ENCODE measurements around the gene SBF2.

Gene SBF2

GRCh38 chr11:9808943-9809342 lies 485.1 kb downstream of the SBF2 start:
- DNase-seq (ENCODE audit: low spot score) = no peak

GRCh38 chr11:9806946-9807687 lies 486.9 kb downstream of the SBF2 start:
- no peak for DNase-seq (ENCODE audit: low spot score)

- DNase-seq (ENCODE audit: low spot score) = no peak
Observed at GRCh38 chr11:9804419-9804902, 489.6 kb downstream of the SBF2 start.

- DNase-seq (ENCODE audit: low spot score) = no peak
Observed at GRCh38 chr11:9803685-9804418, 490.2 kb downstream of the SBF2 start.

GRCh38 chr11:9802291-9802861 lies 491.6 kb downstream of the SBF2 start:
- no peak for DNase-seq (ENCODE audit: low spot score)

GRCh38 chr11:9799886-9800285 lies 494.1 kb downstream of the SBF2 start:
- DNase-seq (ENCODE audit: low spot score) = no peak

- no peak for DNase-seq (ENCODE audit: low spot score)
Observed at GRCh38 chr11:9797300-9797699, 496.7 kb downstream of the SBF2 start.

- no peak for DNase-seq (ENCODE audit: low spot score)
Observed at GRCh38 chr11:9796854-9797253, 497.2 kb downstream of the SBF2 start.

- no peak for DNase-seq (ENCODE audit: low spot score)
Observed at GRCh38 chr11:9796266-9796665, 497.8 kb downstream of the SBF2 start.

GRCh38 chr11:9790703-9791102 lies 503.3 kb downstream of the SBF2 start:
- DNase-seq (ENCODE audit: low spot score) = no peak

GRCh38 chr11:9789910-9790309 lies 504.1 kb downstream of the SBF2 start:
- DNase-seq (ENCODE audit: low spot score) = no peak

- no peak for DNase-seq (ENCODE audit: low spot score)
Observed at GRCh38 chr11:9787981-9788521, 506.0 kb downstream of the SBF2 start.

GRCh38 chr11:9787260-9787659 lies 506.8 kb downstream of the SBF2 start:
- DNase-seq (ENCODE audit: low spot score) = no peak

- no peak for DNase-seq (ENCODE audit: low spot score)
Observed at GRCh38 chr11:9784602-9785315, 509.3 kb downstream of the SBF2 start.

- DNase-seq (ENCODE audit: low spot score) = no peak
Observed at GRCh38 chr11:9783986-9784385, 510.0 kb downstream of the SBF2 start.

- DNase-seq (ENCODE audit: low spot score) = no peak
Observed at GRCh38 chr11:9780929-9781328, 513.1 kb downstream of the SBF2 start.

- DNase-seq (ENCODE audit: low spot score) = no peak
Observed at GRCh38 chr11:9777525-9777924, 516.5 kb downstream of the SBF2 start.

- DNase-seq (ENCODE audit: low spot score) = no peak
Observed at GRCh38 chr11:9777066-9777465, 517.0 kb downstream of the SBF2 start.

GRCh38 chr11:9776203-9776602 lies 517.8 kb downstream of the SBF2 start:
- DNase-seq (ENCODE audit: low spot score) = no peak

- no peak for DNase-seq (ENCODE audit: low spot score)
Observed at GRCh38 chr11:9775398-9775779, 518.6 kb downstream of the SBF2 start.

GRCh38 chr11:9774591-9775397 lies 519.2 kb downstream of the SBF2 start:
- no peak for DNase-seq (ENCODE audit: low spot score)

Measured in putamen (tissue), 1 donor.